Gastrocnemius medialis (tissue), 4 donors: ENCODE measurements around the gene C2orf92.

ENCODE experiments used
- POLR2A ChIP-seq, 2 donors: fragments of 450-650 bp; IDR thresholded peaks; one replicate each; pipeline ENCODE4 v1.6.1; 2017; ENCODE audit warnings: antibody characterized with exemption in 2 of 2, mild to moderate bottlenecking in 2 of 2, moderate library complexity in 2 of 2
- TF ChIP-seq, protein P1 (sequence below), 5 experiments: fragments of 450-650 bp in 3 of 5; fragments of 200-600 bp in 2 of 5; sonication (generic) in 2 of 5; IDR thresholded peaks in 4 of 5; conservative IDR thresholded peaks in 1 of 5; 1 replicate in 4 of 5; 2 replicates in 1 of 5; pipeline ENCODE4 v1.5.1; 2016 to 2019; ENCODE audit warnings: antibody characterized with exemption in 5 of 5, mild to moderate bottlenecking in 3 of 5, moderate library complexity in 3 of 5

DNA sequence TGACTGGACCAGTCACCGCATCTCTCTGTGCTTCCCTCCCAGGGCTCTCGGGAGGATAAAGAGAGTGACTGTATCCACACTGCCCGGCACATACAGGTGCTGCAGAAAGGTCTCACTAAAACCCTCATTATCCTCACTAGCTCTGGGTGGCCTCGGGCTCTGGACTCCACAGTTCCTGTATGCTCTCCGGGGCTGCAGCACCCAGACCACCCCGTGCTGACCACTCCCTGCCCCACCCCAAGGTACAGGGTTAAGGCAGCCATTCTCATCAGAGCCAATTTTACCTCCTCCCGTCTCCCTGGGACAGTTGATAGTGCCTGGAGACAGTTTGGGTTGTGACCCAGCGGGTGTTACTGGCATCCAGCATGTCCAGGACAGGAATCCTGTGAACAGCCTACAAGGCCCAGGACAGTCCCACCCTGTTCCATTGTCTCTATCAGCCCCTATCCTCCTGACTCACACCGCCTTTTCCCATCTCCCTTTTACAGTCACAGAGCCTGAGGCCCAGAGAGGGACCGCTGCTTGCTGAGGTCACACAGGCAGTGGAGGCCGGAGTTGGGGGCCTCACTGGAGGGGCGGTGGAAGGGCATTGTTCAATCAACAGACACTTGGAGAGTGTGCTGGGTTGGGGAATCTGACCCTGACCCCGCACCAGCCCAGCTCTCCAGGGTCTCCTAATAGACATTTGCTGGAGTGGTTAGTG, 45.6 kb downstream of the C2orf92 start:
- TF ChIP-seq, protein P1, sequence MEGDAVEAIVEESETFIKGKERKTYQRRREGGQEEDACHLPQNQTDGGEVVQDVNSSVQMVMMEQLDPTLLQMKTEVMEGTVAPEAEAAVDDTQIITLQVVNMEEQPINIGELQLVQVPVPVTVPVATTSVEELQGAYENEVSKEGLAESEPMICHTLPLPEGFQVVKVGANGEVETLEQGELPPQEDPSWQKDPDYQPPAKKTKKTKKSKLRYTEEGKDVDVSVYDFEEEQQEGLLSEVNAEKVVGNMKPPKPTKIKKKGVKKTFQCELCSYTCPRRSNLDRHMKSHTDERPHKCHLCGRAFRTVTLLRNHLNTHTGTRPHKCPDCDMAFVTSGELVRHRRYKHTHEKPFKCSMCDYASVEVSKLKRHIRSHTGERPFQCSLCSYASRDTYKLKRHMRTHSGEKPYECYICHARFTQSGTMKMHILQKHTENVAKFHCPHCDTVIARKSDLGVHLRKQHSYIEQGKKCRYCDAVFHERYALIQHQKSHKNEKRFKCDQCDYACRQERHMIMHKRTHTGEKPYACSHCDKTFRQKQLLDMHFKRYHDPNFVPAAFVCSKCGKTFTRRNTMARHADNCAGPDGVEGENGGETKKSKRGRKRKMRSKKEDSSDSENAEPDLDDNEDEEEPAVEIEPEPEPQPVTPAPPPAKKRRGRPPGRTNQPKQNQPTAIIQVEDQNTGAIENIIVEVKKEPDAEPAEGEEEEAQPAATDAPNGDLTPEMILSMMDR (IDR thresholded peaks at IDR 0.05 in 4 of 5, conservative IDR thresholded peaks at IDR 0.05 in 1 of 5) = no peak
- TF ChIP-seq POLR2A (IDR thresholded peaks at IDR 0.05) = no peak
